Hematopoietic multipotent progenitor cell treated with erythropoietin and hydrocortisone succinate and interleukin-3 and kit ligand, for 8 days (in vitro differentiated cells): Measurements from ENCODE around the gene RNF225.
"Not testable (repeated sequence)": the region's sequence is repeated elsewhere in the genome, so short reads cannot be mapped to it uniquely, and the experiment has no call there.

Experiments
- DNase-seq: peaks from one replicate; pipeline ENCODE4 v3.0.0-alpha.2; 2015

The RNF225 gene

DNA sequence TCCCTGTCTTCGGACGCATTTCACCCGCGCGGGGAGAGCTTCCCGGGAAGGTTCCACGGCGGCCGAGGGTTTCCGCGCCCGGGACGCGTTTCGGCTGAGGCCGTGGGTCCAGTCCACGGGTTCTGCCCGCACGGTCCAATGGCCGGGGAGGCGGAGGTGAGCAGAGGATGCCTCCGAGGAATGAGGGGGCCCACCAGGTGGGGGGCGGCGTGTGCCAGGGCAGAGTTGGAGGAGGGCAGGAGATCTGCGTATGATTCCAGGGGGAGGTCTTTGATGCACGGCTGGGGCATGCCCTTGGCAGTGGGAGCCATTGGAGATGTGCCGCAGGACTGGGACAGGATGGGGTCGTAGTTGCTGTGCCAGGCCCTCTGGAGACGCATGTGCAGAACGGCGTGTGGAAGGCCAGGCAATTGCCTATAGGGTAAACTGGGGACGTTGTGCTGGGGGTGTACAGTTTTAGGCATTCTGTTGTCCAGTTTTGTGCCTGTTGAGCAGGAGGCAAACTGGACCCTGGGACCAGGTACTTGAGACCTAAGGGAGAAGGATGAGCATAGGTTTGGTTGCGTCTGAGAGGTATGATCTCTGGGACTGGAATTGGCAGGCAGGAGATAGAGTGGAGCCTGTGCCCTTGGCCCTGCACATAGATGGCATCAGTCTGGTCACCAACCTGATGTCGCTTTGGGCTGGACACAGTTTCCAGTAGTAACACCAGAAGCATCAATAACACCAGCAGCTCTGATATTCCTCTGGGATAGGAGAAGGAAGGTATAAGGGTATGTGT, 13.7 kb downstream of the RNF225 start:
- DNase-seq, result peak; percentile 63

- no peak for DNase-seq
Measured at GRCh38 chr19:58416604-58417003, 21.1 kb downstream of the RNF225 start.

- DNase-seq, result no peak
Measured at GRCh38 chr19:58417071-58417470, 21.6 kb downstream of the RNF225 start.

GRCh38 chr19:58428617-58429016, 33.2 kb downstream of the RNF225 start:
- DNase-seq, result no peak

DNA sequence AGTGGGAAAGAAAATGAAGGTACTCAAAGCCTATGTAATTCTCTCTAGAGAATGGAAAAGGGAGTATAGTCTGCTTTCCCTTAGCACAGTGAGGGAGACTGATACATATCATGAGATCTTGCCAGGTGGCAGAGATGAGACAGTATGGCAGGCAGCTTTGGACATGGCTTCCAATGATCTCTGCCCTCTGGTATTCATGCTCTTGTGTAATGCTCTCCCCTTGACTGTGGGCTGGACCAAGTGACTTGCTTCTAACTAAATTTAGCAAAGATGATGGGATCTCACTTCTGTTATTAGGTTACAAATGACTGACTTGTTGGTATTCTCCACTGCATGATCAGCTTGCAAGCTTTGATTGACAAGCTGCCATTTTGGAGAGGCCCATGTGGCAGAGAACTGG, 34.3 kb downstream of the RNF225 start:
- DNase-seq, result no peak

DNA sequence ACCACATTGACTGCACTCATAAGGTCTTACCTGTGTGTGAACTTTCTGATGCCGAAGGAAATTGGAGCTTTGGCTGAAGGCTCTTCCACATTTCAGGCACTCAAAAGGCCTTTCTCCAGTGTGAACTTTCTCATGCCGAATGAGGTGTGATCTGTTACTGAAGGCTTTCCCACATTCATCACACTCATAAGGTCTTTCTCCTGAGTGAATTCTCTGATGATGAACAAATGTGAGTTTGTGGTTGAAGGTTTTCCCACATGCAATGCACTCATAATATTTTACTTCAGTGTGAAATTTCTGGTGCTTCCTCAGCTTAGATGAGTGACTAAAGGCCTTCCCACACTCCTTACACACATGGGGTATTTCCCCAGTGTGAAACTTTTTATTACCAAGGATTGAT, 38.8 kb downstream of the RNF225 start:
- no peak for DNase-seq

GRCh38 chr19:58439576-58440554, 44.4 kb downstream of the RNF225 start, which contains the start of gene ZNF132:
Gene ZNF132 (minus strand): TSS chr19:58440153. CDS start chr19:58439821, 332 bp downstream.
- DNase-seq, result peak; percentile 100

- DNase-seq, result no peak
Measured at GRCh38 chr19:58440556-58440955, 45.1 kb downstream of the RNF225 start.

GRCh38 chr19:58442986-58443385, 47.5 kb downstream of the RNF225 start:
- DNase-seq, result not testable (repeated sequence)
